KMS-11 (cell line): ENCODE results near the gene ATXN10.

Experiments used
- H2AFZ ChIP-seq: fragments of 200-600 bp; sonication (generic); 2 replicates; pipeline ENCODE4 v1.6.1; 2016; ENCODE audit warnings: antibody characterized with exemption, mixed run types, low read depth
- H3K27ac ChIP-seq: fragments of 200-600 bp; sonication (generic); 2 replicates; pipeline ENCODE4 v1.6.1; 2016; ENCODE audit warnings: mild to moderate bottlenecking, mixed run types
- H3K27me3 ChIP-seq: fragments of 200-600 bp; sonication (generic); 2 replicates; pipeline ENCODE4 v1.6.1; 2017; ENCODE audit warnings: mild to moderate bottlenecking, low read depth, mixed run types, moderate library complexity; ENCODE audit not compliant: insufficient read depth
- H3K36me3 ChIP-seq: fragments of 200-600 bp; sonication (generic); 2 replicates; pipeline ENCODE4 v1.6.1; 2017; ENCODE audit warnings: mild to moderate bottlenecking, mixed run types; ENCODE audit not compliant: insufficient read depth
- H3K4me1 ChIP-seq: fragments of 200-600 bp; sonication (generic); 2 replicates; pipeline ENCODE4 v1.6.1; 2016; ENCODE audit warnings: mild to moderate bottlenecking, low read depth, mixed run types; ENCODE audit not compliant: poor library complexity, severe bottlenecking
- H3K4me2 ChIP-seq: fragments of 200-600 bp; sonication (generic); 2 replicates; pipeline ENCODE4 v1.7.0; 2016; ENCODE audit warnings: mild to moderate bottlenecking, mixed run types
- H3K4me3 ChIP-seq: fragments of 200-600 bp; sonication (generic); IDR thresholded peaks from 2 replicates; pipeline ENCODE4 v1.6.1; 2017; ENCODE audit warnings: low read depth, low read length, mixed read lengths; ENCODE audit not compliant: insufficient read depth
- H3K79me2 ChIP-seq: fragments of 200-600 bp; sonication (generic); 2 replicates; pipeline ENCODE4 v1.6.1; 2016; ENCODE audit warnings: low read depth, mixed run types; ENCODE audit not compliant: insufficient read depth
- H3K9ac ChIP-seq: fragments of 200-600 bp; sonication (generic); 2 replicates; pipeline ENCODE4 v1.6.1; 2016; ENCODE audit warnings: mild to moderate bottlenecking, mixed run types
- H4K20me1 ChIP-seq: fragments of 200-600 bp; sonication (generic); 2 replicates; pipeline ENCODE4 v1.6.1; 2016; ENCODE audit warnings: mild to moderate bottlenecking, mixed run types; ENCODE audit not compliant: insufficient read depth
- TF ChIP-seq, protein P1 (sequence below): fragments of 200-600 bp; sonication (generic); conservative IDR thresholded peaks from 2 replicates; pipeline ENCODE4 v1.6.1; 2017; ENCODE audit warnings: low read depth, mild to moderate bottlenecking, antibody characterized with exemption, low read length, moderate library complexity, mixed read lengths

ATXN10 gene

DNA sequence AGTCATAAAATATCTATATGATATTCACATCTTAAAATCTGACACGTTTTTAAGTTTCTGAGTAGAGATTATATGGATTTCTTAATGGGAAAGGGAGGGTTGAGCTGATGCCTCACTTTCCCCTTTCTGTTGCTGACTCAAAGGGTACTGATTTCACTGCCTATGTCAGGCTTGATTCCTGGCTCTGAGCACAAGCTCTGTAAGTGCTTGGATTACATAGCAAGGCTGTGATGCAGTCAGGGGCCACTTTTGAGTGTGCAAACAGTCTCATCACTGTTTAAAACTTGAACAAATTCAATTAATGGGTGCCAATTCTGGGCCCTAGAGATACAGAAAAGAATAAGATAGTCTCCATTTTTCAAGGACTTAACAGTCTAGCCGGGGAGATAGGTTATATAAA is 14.4 kb downstream of the ATXN10 start:
- H3K36me3 ChIP-seq, result no peaks in the 10 kb centered on the region
- no peak overlapping the region for H3K27ac ChIP-seq
- H3K9ac ChIP-seq, result no peak overlapping the region
- no peaks in the 10 kb centered on the region; the same call in 1 of the 2 replicates for H4K20me1 ChIP-seq
- H3K27me3 ChIP-seq, result no peaks in the 10 kb centered on the region
- no peak overlapping the region for H2AFZ ChIP-seq
- TF ChIP-seq, protein P1, sequence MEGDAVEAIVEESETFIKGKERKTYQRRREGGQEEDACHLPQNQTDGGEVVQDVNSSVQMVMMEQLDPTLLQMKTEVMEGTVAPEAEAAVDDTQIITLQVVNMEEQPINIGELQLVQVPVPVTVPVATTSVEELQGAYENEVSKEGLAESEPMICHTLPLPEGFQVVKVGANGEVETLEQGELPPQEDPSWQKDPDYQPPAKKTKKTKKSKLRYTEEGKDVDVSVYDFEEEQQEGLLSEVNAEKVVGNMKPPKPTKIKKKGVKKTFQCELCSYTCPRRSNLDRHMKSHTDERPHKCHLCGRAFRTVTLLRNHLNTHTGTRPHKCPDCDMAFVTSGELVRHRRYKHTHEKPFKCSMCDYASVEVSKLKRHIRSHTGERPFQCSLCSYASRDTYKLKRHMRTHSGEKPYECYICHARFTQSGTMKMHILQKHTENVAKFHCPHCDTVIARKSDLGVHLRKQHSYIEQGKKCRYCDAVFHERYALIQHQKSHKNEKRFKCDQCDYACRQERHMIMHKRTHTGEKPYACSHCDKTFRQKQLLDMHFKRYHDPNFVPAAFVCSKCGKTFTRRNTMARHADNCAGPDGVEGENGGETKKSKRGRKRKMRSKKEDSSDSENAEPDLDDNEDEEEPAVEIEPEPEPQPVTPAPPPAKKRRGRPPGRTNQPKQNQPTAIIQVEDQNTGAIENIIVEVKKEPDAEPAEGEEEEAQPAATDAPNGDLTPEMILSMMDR, result no peak
- H3K79me2 ChIP-seq, result peaks cover 51% of the 10 kb centered on the region; the same call in 1 of the 2 replicates
- no peaks in the 10 kb centered on the region for H3K4me1 ChIP-seq
- no peak overlapping the region for H3K4me3 ChIP-seq
- H3K4me2 ChIP-seq, result no peak overlapping the region

DNA sequence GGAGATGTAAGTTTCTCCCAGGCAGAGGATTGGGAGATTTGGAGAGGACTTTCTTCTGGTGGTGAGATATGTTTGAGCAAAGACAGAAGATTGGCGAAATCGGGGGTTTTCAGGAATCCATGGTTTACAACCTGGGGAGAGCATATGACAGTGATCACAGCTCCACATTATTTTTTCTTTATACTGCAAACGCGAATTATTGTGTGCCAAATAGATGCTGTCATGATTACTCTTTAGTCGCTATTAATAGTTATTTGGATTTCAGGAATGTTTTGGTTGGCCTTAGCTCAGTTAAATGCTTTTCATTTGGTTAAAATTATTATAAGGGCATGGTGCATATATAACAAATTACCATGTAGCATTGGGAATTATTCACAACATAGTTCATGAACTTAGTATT is 15.2 kb downstream of the ATXN10 start:
- Histone ChIP-seq H3K79me2 (peaks cover 51% of the 10 kb centered on the region; the same call in 1 of the 2 replicates), H3K9ac (no peak overlapping the region), H3K4me2 (no peak overlapping the region), H3K27ac (no peak overlapping the region), H3K4me3 (no peak overlapping the region), H3K36me3 (no peaks in the 10 kb centered on the region), H3K4me1 (no peaks in the 10 kb centered on the region), H3K27me3 (no peaks in the 10 kb centered on the region), H4K20me1 (no peaks in the 10 kb centered on the region; the same call in 1 of the 2 replicates), H2AFZ (no peak overlapping the region)
- TF ChIP-seq, protein P1, result no peak

DNA sequence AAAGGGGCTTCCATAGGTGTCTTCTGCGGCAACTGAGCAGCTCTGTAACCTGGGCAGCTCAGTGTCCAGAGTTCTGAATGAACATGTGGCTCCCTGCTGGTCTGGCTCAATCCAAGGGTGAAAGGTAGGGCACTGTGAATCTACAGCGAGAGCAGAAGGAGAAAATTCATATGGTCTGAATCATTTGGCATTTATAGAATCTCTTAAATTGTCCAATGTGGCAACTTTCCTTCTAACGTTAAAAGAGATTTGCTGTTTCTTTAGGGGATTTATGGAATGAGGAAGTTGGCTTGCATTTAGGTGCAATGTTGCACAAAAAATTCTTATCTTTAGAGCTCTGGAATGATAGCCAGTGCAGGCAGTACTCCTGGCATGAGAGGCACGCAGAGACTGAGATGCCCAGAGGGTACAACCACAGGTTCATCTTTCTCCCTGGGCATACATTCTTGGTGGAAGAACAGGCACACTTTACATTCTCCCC is 17.0 kb downstream of the ATXN10 start:
- Histone ChIP-seq H2AFZ (no peak overlapping the region), H3K4me2 (no peak overlapping the region), H3K4me3 (no peak overlapping the region), H3K4me1 (no peaks in the 10 kb centered on the region), H3K27me3 (no peaks in the 10 kb centered on the region), H3K27ac (no peak overlapping the region), H3K79me2 (peaks cover 49% of the 10 kb centered on the region; the same call in 1 of the 2 replicates), H4K20me1 (no peaks in the 10 kb centered on the region; the same call in 1 of the 2 replicates), H3K36me3 (no peaks in the 10 kb centered on the region), H3K9ac (no peak overlapping the region)
- TF ChIP-seq, protein P1, result no peak

- H3K79me2 ChIP-seq, result peaks cover 43% of the 10 kb centered on the region; the same call in 1 of the 2 replicates
- no peaks in the 10 kb centered on the region for H3K27me3 ChIP-seq
- no peaks in the 10 kb centered on the region for H3K4me1 ChIP-seq
- no peak overlapping the region for H3K4me2 ChIP-seq
- no peak overlapping the region for H3K27ac ChIP-seq
- no peak overlapping the region for H3K4me3 ChIP-seq
- no peaks in the 10 kb centered on the region for H3K36me3 ChIP-seq
- H3K9ac ChIP-seq, result no peak overlapping the region
- no peaks in the 10 kb centered on the region for H4K20me1 ChIP-seq
- TF ChIP-seq, protein P1, result no peak
- no peak overlapping the region for H2AFZ ChIP-seq
These were observed 17.6 kb downstream of the ATXN10 start for GRCh38 chr22:45689211-45689610.
